NCI-H1048 (cell line): Measurements from ENCODE around the gene FCN3.
"Not testable (repeated sequence)": the region's sequence is repeated elsewhere in the genome, so short reads cannot be mapped to it uniquely, and the experiment has no call there.

ENCODE experiments used
- DNase-seq: peaks from one replicate; lab custom pipeline; 2025; lab: John Stamatoyannopoulos, UW

The FCN3 gene

DNA sequence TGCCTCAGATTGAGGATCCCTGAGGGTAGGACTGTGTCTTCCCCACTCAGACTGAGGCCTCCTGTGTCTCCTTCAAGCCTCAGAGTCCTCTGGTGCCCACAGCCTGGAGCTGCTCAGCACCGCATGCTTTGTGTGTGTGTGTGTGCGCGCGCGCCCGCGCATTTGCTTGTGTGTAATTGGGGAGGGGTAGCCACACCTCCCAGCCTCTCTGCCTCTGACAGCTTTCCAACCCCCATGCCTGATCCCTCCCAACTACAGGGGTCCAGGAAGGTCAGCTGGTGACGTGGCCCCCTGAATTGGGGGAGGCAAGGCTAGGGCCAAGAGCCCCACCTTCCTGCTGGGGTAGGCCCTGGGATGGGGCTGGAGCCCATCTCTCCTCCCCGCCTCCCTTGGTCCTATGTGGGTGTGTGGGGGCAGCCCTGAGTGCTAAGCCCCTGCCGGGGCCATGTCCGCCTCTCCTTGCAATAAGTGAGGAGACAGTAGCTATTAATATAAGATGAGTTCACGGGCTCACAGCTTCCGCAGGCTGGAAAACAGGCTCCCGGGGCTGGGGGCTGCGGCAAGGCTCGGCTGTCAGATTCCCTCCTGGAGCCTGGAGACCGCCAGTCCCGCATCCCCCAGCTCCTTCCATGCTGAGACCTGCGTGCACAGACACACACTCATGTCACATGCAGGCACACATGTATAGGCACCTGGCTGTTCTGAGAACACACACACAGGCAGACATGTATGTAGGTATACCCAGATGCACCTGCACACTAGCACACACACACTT, 24.8 kb upstream of the FCN3 start:
- DNase-seq, result no peak

DNA sequence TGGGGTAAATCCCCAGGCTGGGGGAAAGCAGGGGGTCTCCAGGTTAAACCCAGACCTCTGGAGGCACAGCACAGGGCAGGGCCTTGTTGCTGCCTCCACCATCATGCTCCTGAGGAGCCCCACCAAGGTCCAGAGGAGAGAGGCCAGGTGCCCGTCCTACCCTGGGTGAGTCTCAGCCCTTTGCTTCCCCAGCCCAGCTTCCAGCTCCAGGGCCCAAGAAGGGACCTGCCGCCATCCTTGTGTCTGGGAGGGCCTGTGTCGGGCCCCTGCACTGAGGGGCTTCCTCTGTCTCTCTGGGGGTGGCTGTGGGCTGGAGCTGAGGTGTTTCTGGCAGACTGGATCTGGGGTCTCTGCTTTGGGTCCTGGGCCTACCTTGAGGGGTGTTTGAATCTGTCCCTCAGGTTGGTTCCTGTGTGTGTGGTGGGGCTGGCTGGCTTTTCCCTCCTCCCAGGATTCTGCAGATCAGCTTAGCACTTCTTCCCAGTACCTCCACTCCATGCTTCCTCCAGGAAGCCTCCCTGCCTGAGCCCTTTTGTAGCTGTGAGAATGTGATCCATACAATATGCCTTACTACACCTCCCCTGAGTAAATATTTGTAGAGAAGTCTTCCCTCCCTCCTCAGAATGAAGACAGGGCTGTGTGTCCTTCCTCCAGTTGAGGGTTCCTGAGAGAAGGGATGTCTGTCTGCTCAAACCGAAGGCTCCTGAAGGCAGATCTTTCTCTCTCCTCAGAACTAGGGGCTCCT, 24.0 kb upstream of the FCN3 start:
- DNase-seq, result no peak

- DNase-seq, result no peak
Observed at GRCh38 chr1:27397749-27398148, 23.1 kb upstream of the FCN3 start.

DNA sequence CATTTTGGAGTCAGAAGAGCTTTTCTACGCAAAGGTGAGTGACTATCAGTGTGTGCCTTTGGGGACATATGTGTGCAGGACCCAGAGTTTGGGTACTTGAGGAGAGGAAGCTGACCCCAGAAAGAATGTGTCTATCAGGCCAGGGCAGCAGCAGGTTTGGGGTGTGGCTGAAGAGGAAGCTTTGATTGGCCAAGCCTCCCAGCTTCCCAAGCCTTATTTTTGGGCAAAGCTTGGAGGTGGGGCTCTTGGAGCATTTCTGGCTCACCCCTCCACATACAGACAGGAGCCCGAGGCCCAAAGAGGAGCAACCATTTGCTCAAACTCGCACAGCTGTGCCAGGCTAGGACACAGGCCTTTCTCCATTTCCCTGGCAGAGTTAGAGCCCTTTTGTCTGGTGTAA, 22.5 kb upstream of the FCN3 start:
- no peak for DNase-seq

- DNase-seq, result peak; percentile 42
Observed at GRCh38 chr1:27395441-27396195, 21.0 kb upstream of the FCN3 start.

GRCh38 chr1:27394925-27395324, 20.3 kb upstream of the FCN3 start:
- DNase-seq, result no peak

GRCh38 chr1:27394282-27394658, 19.6 kb upstream of the FCN3 start:
- no peak for DNase-seq

- no peak for DNase-seq
Observed at GRCh38 chr1:27393641-27394281, 19.1 kb upstream of the FCN3 start.

GRCh38 chr1:27392778-27393635, 18.4 kb upstream of the FCN3 start:
- no peak for DNase-seq

GRCh38 chr1:27392096-27392777, 17.6 kb upstream of the FCN3 start, which contains the start of gene GPR3:
Gene GPR3, plus strand, starts transcription at chr1:27392622. Its CDS starts 1,177 bp downstream, at chr1:27393799.
- DNase-seq, result peak; percentile 72

- peak; percentile 22 for DNase-seq
Observed at GRCh38 chr1:27391511-27392095, 17.0 kb upstream of the FCN3 start.

DNA sequence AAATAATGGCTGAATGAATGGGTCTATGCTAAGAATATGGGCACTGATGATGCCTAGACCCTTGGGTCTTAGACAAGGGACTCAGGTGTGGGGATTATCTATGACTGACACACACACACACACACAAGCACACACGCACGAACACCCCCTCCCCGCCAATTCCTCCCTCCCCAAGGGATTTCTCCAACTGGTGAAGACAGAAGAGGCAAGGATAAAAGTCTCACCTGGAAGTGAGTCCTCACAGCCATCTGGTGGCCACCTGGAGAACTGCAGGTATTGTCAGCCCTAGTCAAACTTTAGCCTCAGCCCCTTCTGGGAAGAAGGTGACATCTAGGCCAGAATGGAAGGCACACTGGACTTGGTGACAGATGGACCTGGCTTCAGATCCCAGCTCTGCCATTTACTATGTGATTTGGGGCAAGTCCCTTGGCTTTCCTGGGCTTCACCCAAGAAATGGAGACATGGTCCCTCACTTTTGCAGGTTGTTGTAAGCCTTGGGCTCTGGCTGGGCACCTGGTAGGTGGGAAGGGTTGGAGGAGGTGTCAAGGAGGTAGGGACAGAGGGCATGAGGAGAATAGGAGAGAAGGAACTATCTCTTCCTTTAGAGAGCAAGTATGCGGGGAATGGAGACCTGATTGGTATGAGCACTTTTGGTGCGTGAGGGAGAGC, 13.8 kb upstream of the FCN3 start:
- no peak for DNase-seq

DNA sequence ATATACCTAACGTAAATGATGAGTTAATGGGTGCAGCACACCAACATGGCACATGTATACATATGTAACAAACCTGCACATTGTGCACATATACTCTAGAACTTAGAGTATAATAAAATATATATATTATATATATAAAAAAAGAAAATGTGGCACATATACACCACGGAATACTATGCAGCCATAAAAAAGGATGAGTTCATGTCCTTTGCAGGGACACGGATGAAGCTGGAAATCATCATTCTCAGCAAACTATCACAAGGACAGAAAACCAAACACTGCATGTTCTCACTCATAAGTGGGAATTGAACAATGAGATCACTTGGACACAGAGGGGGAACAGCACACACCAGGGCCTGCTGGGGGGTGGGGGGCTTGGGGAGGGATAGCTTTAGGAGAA, 10.2 kb upstream of the FCN3 start:
- not testable (repeated sequence) for DNase-seq

GRCh38 chr1:27383661-27384060, 9.0 kb upstream of the FCN3 start:
- DNase-seq, result no peak

GRCh38 chr1:27383039-27383605, 8.5 kb upstream of the FCN3 start, which contains the start of gene CD164L2:
Gene CD164L2, minus strand, starts transcription at chr1:27383333. Its CDS starts 94 bp downstream, at chr1:27383239.
- peak; percentile 39 for DNase-seq

GRCh38 chr1:27381969-27382762, 7.5 kb upstream of the FCN3 start:
- DNase-seq, result no peak

GRCh38 chr1:27380766-27381733, 6.4 kb upstream of the FCN3 start:
- no peak for DNase-seq
